HCT116 (cell line): ENCODE data around the gene EZH2. TPM values are rescaled to one million over a fixed set of nuclear protein-coding genes. Genes with fewer than 3 reads are reported as not detected.

ENCODE experiments used
- ATAC-seq: fragments of 200-7000 bp; cut with Tn5 transposase; 2 replicates; pipeline ENCODE4 v1.9.1; 2020; ENCODE audit warnings: mild to moderate bottlenecking, moderate library complexity
- BruUV-seq: library from RNA; stranded (reverse); fragments of 400-500 nt; replicated peaks from 2 replicates; lab custom pipeline; 2021; lab: Mats Ljungman, UMichigan
- CTCF ChIA-PET: fragments of 300-600 bp; sonication (Branson Sonifier 250); formaldehyde crosslinking; loops from one replicate; lab custom pipeline; 2021; ENCODE audit warnings: antibody characterized with exemption; lab: Charles Lee
- POLR2A ChIA-PET: fragments of 300-600, 350-600 bp; sonication (Branson Sonifier 250); formaldehyde crosslinking; loops from one replicate; lab custom pipeline; 2021; ENCODE audit warnings: antibody characterized with exemption; lab: Charles Lee
- RAD21 ChIA-PET, 2 experiments: fragments of 300-600 bp; sonication (Branson Sonifier 250); formaldehyde crosslinking; loops; one replicate each; lab custom pipeline; 2023; ENCODE audit warnings: low total read pairs in 2 of 2; ENCODE audit not compliant: uncharacterized antibody in 2 of 2, unreplicated experiment in 2 of 2, low non-redundant PET in 1 of 2; lab: Charles Lee
- DNase-seq: peaks from one replicate; pipeline ENCODE4 v3.0.0-alpha.2; 2010; ENCODE audit warnings: low read depth, low spot score
- H2AFZ ChIP-seq: fragments of 200-600 bp; shearing (Covaris generic), sonication (generic); 2 replicates; pipeline ENCODE4 v1.6.1; 2017; ENCODE audit warnings: low read depth, mixed run types, mixed read lengths, antibody characterized with exemption, low read length; ENCODE audit not compliant: poor library complexity, severe bottlenecking
- H3K27ac ChIP-seq: 2 replicates; pipeline ENCODE4 v1.5.1; 2012; ENCODE audit warnings: low read depth, low read length
- H3K27me3 ChIP-seq: fragments of 200-600 bp; sonication (generic); 2 replicates; pipeline ENCODE4 v1.6.1; 2016; ENCODE audit warnings: mixed run types, low read length, mixed read lengths; ENCODE audit not compliant: insufficient read depth
- H3K36me3 ChIP-seq, 2 experiments: fragments of 200-500 bp in 1 of 2; fragments of 200-600 bp in 1 of 2; sonication (Bioruptor generic) in 1 of 2; sonication (generic) in 1 of 2; 2 replicates each; pipeline versions ENCODE4 v1.5.1 to v1.6.1; 2014 to 2016; ENCODE audit warnings: low read length in 2 of 2, inconsistent platforms in 1 of 2, mixed read lengths in 1 of 2, mixed run types in 1 of 2; ENCODE audit not compliant: insufficient read depth in 2 of 2, control insufficient read depth in 1 of 2
- H3K4me1 ChIP-seq, 2 experiments: fragments of 200-600 bp in 1 of 2; sonication (generic) in 1 of 2; 2 replicates each; pipeline versions ENCODE4 v1.5.1 to v1.6.1; 2012 to 2017; ENCODE audit warnings: low read length in 2 of 2, inconsistent platforms in 1 of 2, mild to moderate bottlenecking in 1 of 2, mixed read lengths in 1 of 2, mixed run types in 1 of 2, moderate library complexity in 1 of 2; ENCODE audit not compliant: insufficient read depth in 2 of 2, control insufficient read depth in 1 of 2
- H3K4me2 ChIP-seq: fragments of 200-600 bp; sonication (generic); 2 replicates; pipeline ENCODE4 v1.6.1; 2017; ENCODE audit warnings: mixed run types, low read length, mixed read lengths
- H3K4me3 ChIP-seq, 2 experiments: fragments of 200-600 bp in 1 of 2; sonication (generic) in 1 of 2; replicated peaks in 1 of 2; 2 replicates each; pipeline ENCODE4 v1.5.1; 2011 to 2016; ENCODE audit warnings: low read length in 2 of 2, control low read depth in 1 of 2, low read depth in 1 of 2, mild to moderate bottlenecking in 1 of 2, mixed read lengths in 1 of 2, mixed run types in 1 of 2
- H3K79me2 ChIP-seq: fragments of 200-600 bp; sonication (generic); 2 replicates; pipeline ENCODE4 v1.6.1; 2017; ENCODE audit warnings: mild to moderate bottlenecking, mixed run types, low read length, moderate library complexity, mixed read lengths; ENCODE audit not compliant: insufficient read depth
- H3K9ac ChIP-seq: fragments of 200-600 bp; sonication (generic); 2 replicates; pipeline ENCODE4 v1.6.1; 2016; ENCODE audit warnings: low read length, mixed read lengths
- H3K9me2 ChIP-seq: fragments of 200-600 bp; sonication (generic), shearing (Covaris generic); 2 replicates; pipeline ENCODE4 v1.6.1; 2017; ENCODE audit warnings: mixed run types, mild to moderate bottlenecking, moderate library complexity; ENCODE audit not compliant: insufficient read depth
- H3K9me3 ChIP-seq, 2 experiments: fragments of 200-500 bp in 1 of 2; fragments of 200-600 bp in 1 of 2; sonication (Bioruptor generic) in 1 of 2; sonication (generic) in 1 of 2; 2 replicates each; pipeline ENCODE4 v1.6.1; 2014 to 2017; ENCODE audit warnings: low read length in 2 of 2, mixed read lengths in 2 of 2, inconsistent platforms in 1 of 2, low read depth in 1 of 2, mild to moderate bottlenecking in 1 of 2, mixed run types in 1 of 2, moderate library complexity in 1 of 2; ENCODE audit not compliant: control insufficient read depth in 1 of 2, insufficient read depth in 1 of 2
- H4K20me1 ChIP-seq: fragments of 200-600 bp; sonication (generic), shearing (Covaris generic); 2 replicates; pipeline ENCODE4 v1.6.1; 2017; ENCODE audit warnings: mixed run types, mild to moderate bottlenecking, moderate library complexity; ENCODE audit not compliant: insufficient read depth
- ATF3 ChIP-seq: IDR thresholded peaks from 2 replicates; pipeline ENCODE4 v1.6.1; 2012
- CBX3 ChIP-seq: IDR thresholded peaks from 2 replicates; pipeline ENCODE4 v1.6.1; 2012; ENCODE audit warnings: low read depth
- CEBPB ChIP-seq: IDR thresholded peaks from 2 replicates; pipeline ENCODE4 v1.6.1; 2012; ENCODE audit warnings: low read depth
- CTCF ChIP-seq, 3 experiments: fragments of 200-600 bp in 1 of 3; sonication (generic) in 1 of 3; IDR thresholded peaks in 2 of 3; conservative IDR thresholded peaks in 1 of 3; 2 replicates each; pipeline ENCODE4 v1.5.1; 2012 to 2017; ENCODE audit warnings: low read depth in 2 of 3, low read length in 2 of 3, antibody characterized with exemption in 1 of 3, borderline replicate concordance in 1 of 3, control low read depth in 1 of 3, mild to moderate bottlenecking in 1 of 3, mixed read lengths in 1 of 3, mixed run types in 1 of 3, moderate library complexity in 1 of 3; ENCODE audit not compliant: insufficient read depth in 1 of 3
- EGR1 ChIP-seq: IDR thresholded peaks from 2 replicates; pipeline ENCODE4 v1.6.1; 2012; ENCODE audit warnings: low read depth
- ELF1 ChIP-seq: IDR thresholded peaks from 2 replicates; pipeline ENCODE4 v1.6.1; 2012; ENCODE audit warnings: low read depth, borderline replicate concordance
- EZH2 ChIP-seq: fragments of 200-600 bp; sonication (generic); IDR thresholded peaks from 2 replicates; pipeline ENCODE4 v1.6.1; 2017; ENCODE audit warnings: antibody characterized with exemption, mixed run types
- EZH2phosphoT487 ChIP-seq: fragments of 200-600 bp; IDR thresholded peaks from 2 replicates; pipeline ENCODE4 v1.6.1; 2018; ENCODE audit warnings: antibody characterized with exemption, borderline replicate concordance
- FOSL1 ChIP-seq: IDR thresholded peaks from 2 replicates; pipeline ENCODE4 v1.6.1; 2012; ENCODE audit warnings: low read depth
- JUND ChIP-seq: IDR thresholded peaks from 2 replicates; pipeline ENCODE4 v1.6.1; 2012
- MAX ChIP-seq: IDR thresholded peaks from 2 replicates; pipeline ENCODE4 v1.6.1; 2012
- POLR2AphosphoS5 ChIP-seq: IDR thresholded peaks from 2 replicates; pipeline ENCODE4 v1.6.1; 2011; ENCODE audit warnings: mild to moderate bottlenecking, low read depth, low read length, moderate library complexity
- RAD21 ChIP-seq: IDR thresholded peaks from 2 replicates; pipeline ENCODE4 v1.6.1; 2012; ENCODE audit warnings: low read depth, mild to moderate bottlenecking
- REST ChIP-seq: IDR thresholded peaks from 2 replicates; pipeline ENCODE4 v1.6.1; 2012; ENCODE audit warnings: low read depth
- SIN3A ChIP-seq: IDR thresholded peaks from 2 replicates; pipeline ENCODE4 v1.6.1; 2012; ENCODE audit warnings: low read depth
- SRF ChIP-seq: IDR thresholded peaks from 2 replicates; pipeline ENCODE4 v1.6.1; 2012; ENCODE audit warnings: low read depth
- TCF7L2 ChIP-seq: IDR thresholded peaks from 2 replicates; pipeline ENCODE4 v1.7.0; 2011; ENCODE audit warnings: borderline replicate concordance, inconsistent platforms; ENCODE audit not compliant: insufficient read depth, insufficient read length; ENCODE audit errors: extremely low read depth
- YY1 ChIP-seq: IDR thresholded peaks from 2 replicates; pipeline ENCODE4 v1.6.1; 2011; ENCODE audit warnings: low read length, low read depth, moderate library complexity, mild to moderate bottlenecking; ENCODE audit not compliant: insufficient replicate concordance; ENCODE audit errors: extremely low read depth
- ZFX ChIP-seq: fragments of 450-650 bp; IDR thresholded peaks from 2 replicates; pipeline ENCODE4 v1.6.1; 2017
- ZNF274 ChIP-seq: fragments of 200-500 bp; sonication (Bioruptor generic); IDR thresholded peaks from 2 replicates; pipeline ENCODE4 v1.6.1; 2014; ENCODE audit warnings: mild to moderate bottlenecking, low read depth, low read length, inconsistent platforms
- intact Hi-C: fragments of 100-400 bp; cut with micrococcal nuclease; formaldehyde crosslinking; loops from 2 replicates; pipeline ENCODE4 v1.10.0; 2022
- total RNA-seq: library from RNA; stranded (reverse); gene quantifications from one replicate; pipeline ENCODE4 v1.2.1, GENCODE V29; 2021; ENCODE audit not compliant: unreplicated experiment

Gene EZH2
- total RNA-seq, 1 experiment from 2014 or later: 55.2 TPM

- Histone ChIP-seq H3K9me2 (no peaks in the 10 kb centered on the region), H3K4me1 (no peaks in the 10 kb centered on the region), H2AFZ (no peak overlapping the region), H3K9ac (no peak overlapping the region), H3K4me2 (no peak overlapping the region), H3K27ac (no peak overlapping the region), H3K36me3 (peaks cover 26 to 33% of the 10 kb centered on the region in 2 experiments), H3K4me3 (no peak overlapping the region), H4K20me1 (peaks cover 11% of the 10 kb centered on the region; the same call in 1 of the 2 replicates), H3K27me3 (no peaks in the 10 kb centered on the region), H3K9me3 (no peaks in the 10 kb centered on the region), H3K79me2 (peaks cover 85% of the 10 kb centered on the region)
- POLR2A ChIA-PET: no interaction called here
- TF ChIP-seq POLR2AphosphoS5 (no peak), FOSL1 (no peak), SIN3A (no peak), MAX (no peak), SRF (no peak), EZH2phosphoT487 (no peak), RAD21 (no peak), EGR1 (no peak), REST (no peak), CBX3 (no peak), JUND (no peak), EZH2 (no peak), TCF7L2 (no peak), CTCF (IDR thresholded peaks at IDR 0.05 in 2 of 3, conservative IDR thresholded peaks at IDR 0.05 in 1 of 3; ENCODE audit: borderline replicate concordance in 1 of 3, insufficient read depth in 1 of 3, low read depth in 2 of 3, low read length in 2 of 3) (no peak), ZFX (no peak), ATF3 (no peak), ZNF274 (no peak), ELF1 (no peak), CEBPB (no peak), YY1 (no peak)
- DNase-seq (no peak), ATAC-seq (no peak)
- CTCF ChIA-PET: no interaction called here
- RAD21 ChIA-PET: no interaction called here
- no TSS peak for BruUV-seq
- intact Hi-C loops: no loop called here
These were observed 55.1 kb downstream of the EZH2 start for GRCh38 chr7:148828965-148829364.
